Vein endothelial cell (primary cell): ENCODE results near the gene IL4R. TPM values are rescaled to one million over a fixed set of nuclear protein-coding genes. Genes with fewer than 3 reads are reported as not detected.

Source experiments
- total RNA-seq: library from RNA; depleted of rRNA; stranded (reverse); fragments of >200 nt; gene quantifications from 2 replicates; pipeline ENCODE4 v1.2.3, GENCODE V29; 2012

IL4R gene
- total RNA-seq = 40.6 and 47.0 TPM in 2 replicates

GRCh38 chr16:27313422-27314160, at the start of gene IL4R:
TSS of gene IL4R (plus strand) at chr16:27313974. CDS start at chr16:27340204, 26,230 bp downstream.

GRCh38 chr16:27268376-27269299, 45.1 kb upstream of the IL4R start, which contains the start of gene NSMCE1:
TSS of gene NSMCE1 (minus strand) at chr16:27268772. CDS start at chr16:27257570, 11,202 bp downstream.

GRCh38 chr16:27401768-27402568, 88.2 kb downstream of the IL4R start, which contains the start of gene IL21R:
TSS of gene IL21R (plus strand) at chr16:27402174. CDS start at chr16:27430072, 27,898 bp downstream.

Other genes with a start within 250 kb of the IL4R start
- gene C16orf82, start 247.0 kb upstream of the IL4R start, total RNA-seq = not detected in 2 replicates
- gene KDM8, start 110.4 kb upstream of the IL4R start, total RNA-seq = 4.6 and 5.2 TPM in 2 replicates
- 40.4 and 47.7 TPM in 2 replicates for gene NSMCE1, start 45.2 kb upstream of the IL4R start, total RNA-seq
- gene IL21R, start 88.2 kb downstream of the IL4R start, total RNA-seq = 0.29 and 0.33 TPM in 2 replicates
- gene GTF3C1, start 235.9 kb downstream of the IL4R start, total RNA-seq = 80.5 and 84.9 TPM in 2 replicates
- gene KATNIP, start 236.2 kb downstream of the IL4R start, total RNA-seq = 24.5 and 27.8 TPM in 2 replicates